B cell (primary cell): Measurements from ENCODE around the gene MCTP1. TPM values are rescaled to one million over a fixed set of nuclear protein-coding genes. Genes with fewer than 3 reads are reported as not detected.

Source experiments
- ATAC-seq: fragments of 200-7000 bp; cut with Tn5 transposase; one replicate; pipeline ENCODE4 v1.10.0; 2021; ENCODE audit warnings: low read depth, mild to moderate bottlenecking, moderate number of reproducible peaks, moderate library complexity
- CTCF ChIA-PET: fragments of 350-600 bp; sonication (Branson Sonifier 250); formaldehyde crosslinking; loops from one replicate; lab custom pipeline; 2021; ENCODE audit warnings: antibody characterized with exemption, inconsistent platforms; lab: Charles Lee
- POLR2A ChIA-PET: fragments of 350-600 bp; sonication (Branson Sonifier 250); formaldehyde crosslinking; loops from one replicate; lab custom pipeline; 2021; ENCODE audit warnings: antibody characterized with exemption; lab: Charles Lee
- DNase-seq: peaks from one replicate; pipeline ENCODE4 v3.0.0; 2013
- H2AFZ ChIP-seq: 2 replicates; pipeline ENCODE4 v1.6.1; 2012; ENCODE audit warnings: mild to moderate bottlenecking, low read depth, low read length; ENCODE audit not compliant: insufficient read depth, poor library complexity, severe bottlenecking
- H3K27ac ChIP-seq, 2 donors: 1 replicate in 1 of 2; 2 replicates in 1 of 2; pipeline ENCODE4 v1.5.1; 2012 to 2013; ENCODE audit warnings: low read length in 2 of 2, mild to moderate bottlenecking in 2 of 2, moderate library complexity in 1 of 2
- H3K27me3 ChIP-seq, 4 experiments: fragments of 200-600 bp in 1 of 4; sonication (generic) in 1 of 4; replicated peaks in 1 of 4; 1 replicate in 2 of 4; 2 replicates in 2 of 4; pipeline versions ENCODE4 v1.6.1 to v1.7.0; 2013 to 2016; ENCODE audit warnings: low read length in 3 of 4, mild to moderate bottlenecking in 2 of 4, mixed read lengths in 1 of 4, moderate library complexity in 1 of 4; ENCODE audit not compliant: insufficient read depth in 4 of 4, control insufficient read depth in 3 of 4; ENCODE audit errors: control extremely low read depth in 1 of 4
- H3K36me3 ChIP-seq, 2 experiments: replicated peaks in 1 of 2; 1 replicate in 1 of 2; 2 replicates in 1 of 2; pipeline versions ENCODE4 v1.6.1 to v1.7.1; 2013; ENCODE audit warnings: low read length in 1 of 2; ENCODE audit not compliant: insufficient read depth in 2 of 2, control insufficient read depth in 1 of 2; ENCODE audit errors: control extremely low read depth in 1 of 2, extremely low read depth in 1 of 2
- H3K4me1 ChIP-seq, 2 donors: fragments of 200-600 bp in 1 of 2; sonication (generic) in 1 of 2; 1 replicate in 1 of 2; 2 replicates in 1 of 2; pipeline versions ENCODE4 v1.5.1 to v1.6.1; 2013 to 2017; ENCODE audit warnings: low read length in 2 of 2; ENCODE audit not compliant: control insufficient read depth in 2 of 2, insufficient read depth in 2 of 2
- H3K4me2 ChIP-seq: replicated peaks from 2 replicates; pipeline ENCODE3; 2012; ENCODE audit warnings: mild to moderate bottlenecking, low read depth, low read length; ENCODE audit not compliant: poor library complexity, severe bottlenecking
- H3K4me3 ChIP-seq, 5 experiments: fragments of 200-600 bp in 1 of 5; sonication (generic) in 1 of 5; 1 replicate in 3 of 5; 2 replicates in 2 of 5; pipeline versions ENCODE4 v1.5.1 to v1.7.0; 2011 to 2016; ENCODE audit warnings: low read length in 4 of 5, mild to moderate bottlenecking in 4 of 5, low read depth in 2 of 5, control low read depth in 1 of 5, moderate library complexity in 1 of 5; ENCODE audit not compliant: insufficient read depth in 1 of 5; ENCODE audit errors: control extremely low read depth in 1 of 5, extremely low read depth in 1 of 5
- H3K79me2 ChIP-seq: fragments of 200-600 bp; sonication (generic); one replicate; pipeline ENCODE4 v1.6.0; 2016; ENCODE audit warnings: low read length; ENCODE audit not compliant: control insufficient read depth, insufficient read depth
- H3K9ac ChIP-seq: fragments of 200-600 bp; sonication (generic); 2 replicates; pipeline ENCODE4 v1.6.1; 2017; ENCODE audit warnings: mild to moderate bottlenecking, low read length, moderate library complexity
- H3K9me3 ChIP-seq, 3 donors: one replicate each; pipeline versions ENCODE4 v1.6.1 to v1.7.1; 2013; ENCODE audit warnings: low read length in 2 of 3; ENCODE audit not compliant: control insufficient read depth in 2 of 3, insufficient read depth in 1 of 3; ENCODE audit errors: control extremely low read depth in 1 of 3
- H4K20me1 ChIP-seq: 2 replicates; pipeline ENCODE4 v1.6.0; 2012; ENCODE audit warnings: mild to moderate bottlenecking, low read length; ENCODE audit not compliant: insufficient read depth, control insufficient read depth, poor library complexity, severe bottlenecking
- H3K27ac Mint-ChIP-seq: one replicate; pipeline ENCODE4 v1.8.0; 2021; ENCODE audit warnings: mixed read lengths
- H3K27me3 Mint-ChIP-seq: one replicate; pipeline ENCODE4 v1.8.0; 2021; ENCODE audit warnings: mixed read lengths
- H3K4me1 Mint-ChIP-seq: one replicate; pipeline ENCODE4 v1.8.0; 2021; ENCODE audit warnings: mixed read lengths
- H3K4me3 Mint-ChIP-seq: one replicate; pipeline ENCODE4 v1.8.0; 2021; ENCODE audit warnings: mixed read lengths
- H3K9me3 Mint-ChIP-seq: one replicate; pipeline ENCODE4 v1.8.0; 2022; ENCODE audit warnings: mixed read lengths; ENCODE audit not compliant: insufficient read depth
- CTCF ChIP-seq: fragments of 200-600 bp; IDR thresholded peaks from one replicate; pipeline ENCODE4 v1.8.0; 2022; ENCODE audit warnings: antibody characterized with exemption, mild to moderate bottlenecking
- EZH2 ChIP-seq: IDR thresholded peaks from 2 replicates; pipeline ENCODE4 v1.6.1; 2012; ENCODE audit warnings: borderline replicate concordance, low read depth, mild to moderate bottlenecking, moderate library complexity, low read length; ENCODE audit not compliant: insufficient read depth, poor library complexity, severe bottlenecking
- WGBS: methylation state at CpG from one replicate; pipeline ENCODE4 v1.1.5; 2013; ENCODE audit warnings: missing lambda C conversion rate; ENCODE audit not compliant: insufficient coverage; 5-methylcytosine and 5-hydroxymethylcytosine counted together
- intact Hi-C: fragments of 100-400 bp; cut with micrococcal nuclease; formaldehyde crosslinking; loops from one replicate; pipeline ENCODE4 v1.10.0; 2022
- polyA plus RNA-seq: library from polyadenylated mRNA; depleted of rRNA; stranded (reverse); fragments of >200 nt; gene quantifications from 2 replicates; pipeline ENCODE4 v1.2.3, GENCODE V29; 2012
- total RNA-seq, 2 donors: library from RNA; stranded (reverse); fragments of 120-200 nt in 1 of 2; gene quantifications; 1 replicate in 1 of 2; 2 replicates in 1 of 2; pipeline versions ENCODE4 v1.2.3 to v1.2.4, GENCODE V29; 2013 to 2022

MCTP1 gene
- total and polyA plus RNA-seq, 2 donors (not counting 1 experiment from before 2014, with no cell fraction given), result 0.42 to 2.5 TPM

GRCh38 chr5:94711785-94712184, 573.1 kb downstream of the MCTP1 start:
- Histone ChIP-seq H3K4me1 (no peaks in the 10 kb centered on the region), H3K27ac (no peak overlapping the region), H3K36me3 (peaks cover 1 to 23% of the 10 kb centered on the region in 2 experiments), H3K4me2 (no peak overlapping the region), H3K4me3 (no peak overlapping the region), H2AFZ (no peak overlapping the region), H4K20me1 (no peaks in the 10 kb centered on the region), H3K9ac (no peak overlapping the region), H3K79me2 (no peaks in the 10 kb centered on the region), H3K27me3 (no peaks in the 10 kb centered on the region), H3K9me3 (no peaks in the 10 kb centered on the region)
- ATAC-seq, result no peak
- Mint-ChIP-seq H3K27ac (no peak overlapping the region), H3K9me3 (no peaks in the 10 kb centered on the region), H3K4me1 (no peaks in the 10 kb centered on the region), H3K27me3 (no peaks in the 10 kb centered on the region), H3K4me3 (no peak overlapping the region)
- ChIA-PET CTCF (interaction anchor here (1.1 kb wide), 1 partner anchor 26 kb away, joined by 3 read pairs; no protein-coding TSS in a partner anchor), POLR2A (no interaction called here)
- DNase-seq, result no peak
- intact Hi-C loops, result no loop called here
- TF ChIP-seq CTCF, result no peak
- TF ChIP-seq EZH2, result no peak

GRCh38 chr5:94709277-94709676, 575.6 kb downstream of the MCTP1 start:
- ChIA-PET POLR2A (no interaction called here), CTCF (no interaction called here)
- Histone ChIP-seq H3K4me2 (no peak overlapping the region), H3K27me3 (no peaks in the 10 kb centered on the region), H3K4me3 (no peak overlapping the region), H3K36me3 (peaks cover 1 to 23% of the 10 kb centered on the region in 2 experiments), H3K27ac (no peak overlapping the region), H3K9ac (no peak overlapping the region), H2AFZ (no peak overlapping the region), H3K79me2 (no peaks in the 10 kb centered on the region), H3K4me1 (no peaks in the 10 kb centered on the region), H4K20me1 (no peaks in the 10 kb centered on the region), H3K9me3 (no peaks in the 10 kb centered on the region)
- no peak overlapping the region for H3K4me3 Mint-ChIP-seq
- no peak for TF ChIP-seq CTCF
- TF ChIP-seq EZH2, result no peak
- ATAC-seq, result no peak
- DNase-seq, result no peak
- H3K27me3 Mint-ChIP-seq, result no peaks in the 10 kb centered on the region
- no CpG with 5 or more reads among the region's 1 CpG for WGBS
- H3K4me1 Mint-ChIP-seq, result no peaks in the 10 kb centered on the region
- intact Hi-C loops, result no loop called here
- H3K9me3 Mint-ChIP-seq, result no peaks in the 10 kb centered on the region
- no peak overlapping the region for H3K27ac Mint-ChIP-seq
